ENCODE measurements around the gene CD47. TPM values are rescaled to one million over a fixed set of nuclear protein-coding genes. Genes with fewer than 3 reads are reported as not detected.

The CD47 gene
- total and polyA plus RNA-seq, 10 of the 15 experiments (the other 5 are each of a cell fraction or from before 2014, with no cell fraction given) = 22.9 to 175 (median 81.1) TPM

DNA sequence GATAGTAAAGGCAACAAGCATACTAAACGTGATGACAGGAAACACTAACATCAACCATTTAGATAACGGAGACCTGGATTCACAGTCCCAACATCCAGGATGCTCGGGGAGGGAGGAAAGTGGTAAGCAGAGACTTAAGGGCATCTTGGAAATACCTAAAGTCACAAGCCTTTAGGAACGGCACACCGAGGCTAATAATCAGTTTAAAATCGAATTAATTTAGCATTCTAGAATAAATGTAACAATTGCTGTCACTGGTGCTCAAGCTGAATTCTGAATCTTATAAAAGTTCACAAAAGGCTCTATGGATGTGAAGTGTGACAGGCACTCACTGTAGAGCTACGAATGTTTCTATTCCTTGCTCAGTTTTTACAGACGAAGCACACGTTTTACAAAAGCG is 1.3 kb downstream of the CD47 start:
- Histone ChIP-seq H3K4me3 (peak overlapping the region; percentile 95), H3K27me3 (replicated peaks in 1 of 2; ENCODE audit: control insufficient read depth in 2 of 2, insufficient read depth in 2 of 2, low read length in 1 of 2) (no peaks in the 10 kb centered on the region), H3K36me3 (ENCODE audit: control insufficient read depth in 2 of 2, insufficient read depth in 2 of 2, low read length in 1 of 2) (peaks cover 0 to 2% of the 10 kb centered on the region in 2 experiments; a peak in 1 of 4 replicates), H3K27ac (ENCODE audit: control insufficient read depth, insufficient read depth) (peak overlapping the region; percentile 95), H3K79me2 (ENCODE audit: control insufficient read depth, insufficient read depth, low read length) (peaks cover 72% of the 10 kb centered on the region), H3K9me3 (replicated peaks; ENCODE audit: control insufficient read depth, insufficient read depth, low read length) (no peaks in the 10 kb centered on the region), H4K20me1 (ENCODE audit: control insufficient read depth, insufficient read depth) (no peaks in the 10 kb centered on the region; the same call in 1 of the 2 replicates), H3K9ac (ENCODE audit: control insufficient read depth, insufficient read depth, low read length) (peak overlapping the region; percentile 96), H3K4me2 (ENCODE audit: control insufficient read depth, insufficient read depth) (peak overlapping the region; percentile 83), H2AFZ (ENCODE audit: control insufficient read depth, low read depth, low read length) (no peak overlapping the region), H3K4me1 (ENCODE audit: control insufficient read depth, insufficient read depth, low read length) (peaks cover 12% of the 10 kb centered on the region; the same call in 1 of the 2 replicates)
- ChIA-PET RAD21 (ENCODE audit: unreplicated experiment) (interaction anchor here (0.6 to 3.3 kb wide), 6 partner anchors 11 to 1706 kb away, joined by 3 to 23 read pairs (median 4); no protein-coding TSS in a partner anchor), CTCF (interaction anchor here (0.6 to 2.0 kb wide), 4 partner anchors 12 to 37 kb away, joined by 3 to 12 read pairs (median 6); no protein-coding TSS in a partner anchor), POLR2A (interaction anchor here (0.6 to 2.5 kb wide), 9 partner anchors 11 to 522 kb away, joined by 3 to 17 read pairs (median 4); no protein-coding TSS in a partner anchor), SMC1A (ENCODE audit: uncharacterized antibody, unreplicated experiment) (interaction anchor here (0.7 to 5.0 kb wide), 16 partner anchors 9 to 386 kb away, joined by 3 to 31 read pairs (median 4); no protein-coding TSS in a partner anchor)
- intact Hi-C loops (cut with micrococcal nuclease; ENCODE audit: unreplicated experiment) = loop anchor here (5.0 kb wide), 2 partner anchors 298 to 318 kb away; no protein-coding TSS in a partner anchor
- BruUV-seq (replicated peaks) = no TSS peak
- ATAC-seq (no peak), DNase-seq (ENCODE audit: low read depth, low spot score) (no peak), FAIRE-seq (no peak)
- no peak for TF ChIP-seq CBX5 (IDR thresholded peaks at IDR 0.05; ENCODE audit: low read depth)
- TF ChIP-seq NR2F1 (conservative IDR thresholded peaks at IDR 0.05) = no peak
- TF ChIP-seq, protein P1, sequence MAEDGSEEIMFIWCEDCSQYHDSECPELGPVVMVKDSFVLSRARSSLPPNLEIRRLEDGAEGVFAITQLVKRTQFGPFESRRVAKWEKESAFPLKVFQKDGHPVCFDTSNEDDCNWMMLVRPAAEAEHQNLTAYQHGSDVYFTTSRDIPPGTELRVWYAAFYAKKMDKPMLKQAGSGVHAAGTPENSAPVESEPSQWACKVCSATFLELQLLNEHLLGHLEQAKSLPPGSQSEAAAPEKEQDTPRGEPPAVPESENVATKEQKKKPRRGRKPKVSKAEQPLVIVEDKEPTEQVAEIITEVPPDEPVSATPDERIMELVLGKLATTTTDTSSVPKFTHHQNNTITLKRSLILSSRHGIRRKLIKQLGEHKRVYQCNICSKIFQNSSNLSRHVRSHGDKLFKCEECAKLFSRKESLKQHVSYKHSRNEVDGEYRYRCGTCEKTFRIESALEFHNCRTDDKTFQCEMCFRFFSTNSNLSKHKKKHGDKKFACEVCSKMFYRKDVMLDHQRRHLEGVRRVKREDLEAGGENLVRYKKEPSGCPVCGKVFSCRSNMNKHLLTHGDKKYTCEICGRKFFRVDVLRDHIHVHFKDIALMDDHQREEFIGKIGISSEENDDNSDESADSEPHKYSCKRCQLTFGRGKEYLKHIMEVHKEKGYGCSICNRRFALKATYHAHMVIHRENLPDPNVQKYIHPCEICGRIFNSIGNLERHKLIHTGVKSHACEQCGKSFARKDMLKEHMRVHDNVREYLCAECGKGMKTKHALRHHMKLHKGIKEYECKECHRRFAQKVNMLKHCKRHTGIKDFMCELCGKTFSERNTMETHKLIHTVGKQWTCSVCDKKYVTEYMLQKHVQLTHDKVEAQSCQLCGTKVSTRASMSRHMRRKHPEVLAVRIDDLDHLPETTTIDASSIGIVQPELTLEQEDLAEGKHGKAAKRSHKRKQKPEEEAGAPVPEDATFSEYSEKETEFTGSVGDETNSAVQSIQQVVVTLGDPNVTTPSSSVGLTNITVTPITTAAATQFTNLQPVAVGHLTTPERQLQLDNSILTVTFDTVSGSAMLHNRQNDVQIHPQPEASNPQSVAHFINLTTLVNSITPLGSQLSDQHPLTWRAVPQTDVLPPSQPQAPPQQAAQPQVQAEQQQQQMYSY (CRISPR knock-in tag; IDR thresholded peaks at IDR 0.05) = no peak
- TF ChIP-seq RFX5 (IDR thresholded peaks at IDR 0.05; ENCODE audit: low read depth, low read length) = no peak
- TF ChIP-seq PML (IDR thresholded peaks at IDR 0.05; ENCODE audit: low read length) = 0 out of 2 replicates have a peak, but pooled peaks have one; percentile 10
- under 1% methylated on average over 10 of the region's 10 CpGs for WGBS (ENCODE audit: insufficient coverage, insufficient replicate concordance, low lambda C conversion rate, missing lambda C conversion rate)
- in situ Hi-C loops (cut with MboI) = no loop called here
